H1 (cell line): ENCODE results near the gene NUP210L. TPM values are rescaled to one million over a fixed set of nuclear protein-coding genes. Genes with fewer than 3 reads are reported as not detected.

ENCODE experiments used
- CTCF ChIA-PET: fragments of 300-600 bp; sonication (Branson Sonifier 250); formaldehyde crosslinking; loops from one replicate; lab custom pipeline; 2021; ENCODE audit not compliant: partially characterized antibody; lab: Charles Lee
- POLR2A ChIA-PET: fragments of 300-600 bp; sonication (Branson Sonifier 250); formaldehyde crosslinking; loops from one replicate; lab custom pipeline; 2021; ENCODE audit warnings: inconsistent platforms; ENCODE audit not compliant: partially characterized antibody; lab: Charles Lee
- DNase-seq, 2 experiments: peaks; one replicate each; pipeline versions ENCODE4 v3.0.0 to v3.0.0-alpha.2; 2010 to 2022; ENCODE audit warnings: low spot score in 2 of 2, low read depth in 1 of 2, mixed read lengths in 1 of 2
- FAIRE-seq: peaks from 2 replicates; lab custom pipeline; 2011; peaks lifted over from hg19 to GRCh38; lab: Jason Lieb, UNC
- H2AFZ ChIP-seq: 2 replicates; pipeline ENCODE4 v1.8.1; 2012; ENCODE audit warnings: low read length, inconsistent platforms
- H2AK5ac ChIP-seq: 2 replicates; pipeline ENCODE4 v1.6.1; 2013; ENCODE audit warnings: low read depth, low read length
- H2BK120ac ChIP-seq: replicated peaks from 2 replicates; pipeline ENCODE3; 2013; ENCODE audit warnings: low read depth, low read length, inconsistent platforms
- H2BK12ac ChIP-seq: 2 replicates; pipeline ENCODE4 v1.6.1; 2013; ENCODE audit warnings: low read depth, low read length
- H2BK15ac ChIP-seq: 2 replicates; pipeline ENCODE4 v1.6.1; 2013; ENCODE audit warnings: low read length
- H2BK20ac ChIP-seq: 2 replicates; pipeline ENCODE4 v1.6.1; 2013; ENCODE audit warnings: low read length
- H2BK5ac ChIP-seq: 2 replicates; pipeline ENCODE4 v1.6.1; 2013; ENCODE audit warnings: low read depth, low read length
- H3K14ac ChIP-seq: 2 replicates; pipeline ENCODE4 v1.6.1; 2013; ENCODE audit warnings: inconsistent platforms; ENCODE audit not compliant: insufficient read length
- H3K18ac ChIP-seq: 2 replicates; pipeline ENCODE4 v1.6.1; 2013; ENCODE audit warnings: low read length; ENCODE audit errors: extremely low read depth
- H3K23ac ChIP-seq: 2 replicates; pipeline ENCODE4 v1.6.1; 2013; ENCODE audit warnings: inconsistent platforms; ENCODE audit not compliant: insufficient read length
- H3K23me2 ChIP-seq: 2 replicates; pipeline ENCODE4 v1.6.1; 2013; ENCODE audit warnings: low read depth, low read length
- H3K27ac ChIP-seq: 2 replicates; pipeline ENCODE4 v1.6.1; 2011; ENCODE audit warnings: low read depth, low read length, inconsistent platforms
- H3K27me3 ChIP-seq, 4 experiments: replicated peaks in 1 of 4; 1 replicate in 1 of 4; 2 replicates in 3 of 4; pipeline versions ENCODE4 v1.6.1 to v1.8.1; 2011 to 2013; ENCODE audit warnings: low read length in 3 of 4, mild to moderate bottlenecking in 3 of 4, inconsistent platforms in 2 of 4, mixed read lengths in 2 of 4, moderate library complexity in 1 of 4; ENCODE audit not compliant: control insufficient read depth in 3 of 4, insufficient read depth in 3 of 4; ENCODE audit errors: extremely low read depth in 1 of 4
- H3K36me3 ChIP-seq, 4 experiments: 2 replicates each; pipeline versions ENCODE4 v1.6.1 to v1.8.1; 2011 to 2013; ENCODE audit warnings: mild to moderate bottlenecking in 4 of 4, low read length in 3 of 4, moderate library complexity in 2 of 4, control low read depth in 1 of 4, inconsistent platforms in 1 of 4; ENCODE audit not compliant: insufficient read depth in 4 of 4, control insufficient read depth in 2 of 4
- H3K4ac ChIP-seq: replicated peaks from 2 replicates; pipeline ENCODE3; 2013; ENCODE audit warnings: low read length, low read depth, mixed read lengths, inconsistent platforms; ENCODE audit not compliant: insufficient read length
- H3K4me1 ChIP-seq, 4 experiments: replicated peaks in 1 of 4; 1 replicate in 1 of 4; 2 replicates in 3 of 4; pipeline versions ENCODE4 v1.6.1 to v1.8.1; 2011 to 2013; ENCODE audit warnings: low read length in 3 of 4, inconsistent platforms in 2 of 4, mixed read lengths in 1 of 4; ENCODE audit not compliant: insufficient read depth in 4 of 4, control insufficient read depth in 3 of 4
- H3K4me2 ChIP-seq, 2 experiments: 2 replicates each; pipeline versions ENCODE4 v1.6.1 to v1.8.1; 2011 to 2013; ENCODE audit warnings: low read depth in 2 of 2, low read length in 2 of 2, control low read depth in 1 of 2, inconsistent platforms in 1 of 2, mild to moderate bottlenecking in 1 of 2; ENCODE audit not compliant: insufficient read depth in 1 of 2
- H3K4me3 ChIP-seq, 4 experiments: fragments of 200-600, 300-600 bp in 1 of 4; sonication (generic), shearing (Covaris generic), sonication (Bioruptor Twin) in 1 of 4; 2 replicates each; pipeline versions ENCODE4 v1.5.1 to v1.8.1; 2011 to 2016; ENCODE audit warnings: low read length in 4 of 4, low read depth in 3 of 4, control low read depth in 2 of 4, inconsistent platforms in 2 of 4, mild to moderate bottlenecking in 2 of 4, mixed read lengths in 1 of 4, moderate library complexity in 1 of 4; ENCODE audit not compliant: insufficient read depth in 2 of 4; ENCODE audit errors: extremely low read depth in 1 of 4
- H3K56ac ChIP-seq: replicated peaks from 2 replicates; pipeline ENCODE3; 2013; ENCODE audit warnings: low read depth, mild to moderate bottlenecking, mixed read lengths, low read length, inconsistent platforms; ENCODE audit not compliant: insufficient read length
- H3K79me1 ChIP-seq: 2 replicates; pipeline ENCODE4 v1.6.1; 2013; ENCODE audit warnings: low read depth, low read length, control low read depth
- H3K79me2 ChIP-seq, 2 experiments: 2 replicates each; pipeline versions ENCODE4 v1.6.1 to v1.8.1; 2012 to 2013; ENCODE audit warnings: low read length in 2 of 2, mild to moderate bottlenecking in 2 of 2, inconsistent platforms in 1 of 2; ENCODE audit not compliant: insufficient read depth in 2 of 2, control insufficient read depth in 1 of 2
- H3K9ac ChIP-seq, 4 experiments: replicated peaks in 1 of 4; 1 replicate in 1 of 4; 2 replicates in 3 of 4; pipeline versions ENCODE4 v1.6.1 to v1.8.1; 2011 to 2013; ENCODE audit warnings: low read depth in 3 of 4, low read length in 3 of 4, control low read depth in 2 of 4, mild to moderate bottlenecking in 2 of 4, moderate library complexity in 2 of 4, inconsistent platforms in 1 of 4; ENCODE audit errors: extremely low read depth in 1 of 4
- H3K9me3 ChIP-seq, 2 experiments: 2 replicates each; pipeline versions ENCODE4 v1.6.1 to v1.8.1; 2012 to 2013; ENCODE audit warnings: mild to moderate bottlenecking in 2 of 2, moderate library complexity in 2 of 2, control low read depth in 1 of 2, inconsistent platforms in 1 of 2, low read depth in 1 of 2, low read length in 1 of 2, mixed read lengths in 1 of 2; ENCODE audit not compliant: insufficient read depth in 2 of 2
- H4K20me1 ChIP-seq, 2 experiments: replicated peaks in 1 of 2; 2 replicates each; pipeline versions ENCODE3 to v1.8.1; 2011 to 2013; ENCODE audit warnings: inconsistent platforms in 2 of 2, low read length in 2 of 2, mild to moderate bottlenecking in 1 of 2; ENCODE audit not compliant: insufficient read depth in 2 of 2, control insufficient read depth in 1 of 2
- H4K5ac ChIP-seq: 2 replicates; pipeline ENCODE4 v1.6.1; 2013; ENCODE audit warnings: low read length, low read depth, mixed read lengths, inconsistent platforms; ENCODE audit not compliant: insufficient read length
- H4K8ac ChIP-seq: 2 replicates; pipeline ENCODE4 v1.8.0; 2013; ENCODE audit warnings: mild to moderate bottlenecking, moderate library complexity, low read length, inconsistent platforms; ENCODE audit not compliant: insufficient read depth; ENCODE audit errors: extremely low read depth
- H4K91ac ChIP-seq: replicated peaks from 2 replicates; pipeline ENCODE3; 2013; ENCODE audit warnings: low read length, mixed read lengths, inconsistent platforms; ENCODE audit not compliant: insufficient read length
- NRF1 ChIP-seq: IDR thresholded peaks from 2 replicates; pipeline ENCODE4 v1.6.1; 2011; ENCODE audit warnings: mild to moderate bottlenecking, low read depth, low read length, improper control_type of control experiment
- SIRT6 ChIP-seq: IDR thresholded peaks from one replicate; pipeline ENCODE4 v1.7.1; 2012; ENCODE audit warnings: low read length, inconsistent platforms
- TAF7 ChIP-seq: optimal IDR thresholded peaks from 2 replicates; pipeline ENCODE3; 2011; ENCODE audit warnings: low read depth, mild to moderate bottlenecking, inconsistent platforms, low read length, moderate library complexity, borderline replicate concordance
- WGBS, 2 experiments: shearing (Covaris generic) in 1 of 2; methylation state at CpG; one replicate each; pipeline versions ENCODE4 v1.1.6 to v1.1.7; 2013 to 2015; ENCODE audit warnings: low lambda C conversion rate in 2 of 2, mixed read lengths in 2 of 2, inconsistent platforms in 1 of 2, low coverage in 1 of 2, missing lambda C conversion rate in 1 of 2; ENCODE audit not compliant: insufficient replicate concordance in 2 of 2, insufficient coverage in 1 of 2, insufficient read length in 1 of 2; ENCODE audit errors: extremely low coverage in 1 of 2, missing lambda C conversion rate in 1 of 2; 5-methylcytosine and 5-hydroxymethylcytosine counted together
- polyA plus RNA-seq, 7 experiments: library from polyadenylated mRNA; depleted of rRNA in 3 of 7; stranded (reverse) in 5 of 7; unstranded in 2 of 7; fragments of >200 nt in 5 of 7; fragments of 200-250 nt in 2 of 7; gene quantifications; 1 replicate in 5 of 7; 2 replicates in 1 of 7; 4 replicates in 1 of 7; pipeline versions ENCODE4 v1.2.1 to v1.2.3, GENCODE V29; 2011 to 2013; ENCODE audit warnings: missing spikeins in 2 of 7, mixed read lengths in 2 of 7
- total RNA-seq: library from RNA; stranded (reverse); fragmentation: NEBNext Ultra II Directional; extraction: Animal tissue kit (Norgen Biotek cat#: 25700); gene quantifications from 2 replicates; pipeline ENCODE4 v1.2.1, GENCODE V29; 2021

The NUP210L gene
- total and polyA plus RNA-seq, 2 of the 8 experiments (the other 6 are each of a cell fraction or from before 2014, with no cell fraction given), result not detected

- Histone ChIP-seq H3K27me3 (no peaks in the 10 kb centered on the region), H4K91ac (no peak overlapping the region), H2BK12ac (no peak overlapping the region), H2BK20ac (no peak overlapping the region), H3K79me1 (no peaks in the 10 kb centered on the region), H2BK15ac (no peak overlapping the region), H3K4me1 (no peaks in the 10 kb centered on the region), H3K4me3 (no peak overlapping the region), H2AFZ (no peak overlapping the region), H4K20me1 (no peaks in the 10 kb centered on the region), H3K9ac (no peak overlapping the region), H2AK5ac (no peak overlapping the region), H4K8ac (no peak overlapping the region), H3K4me2 (no peak overlapping the region), H3K9me3 (no peaks in the 10 kb centered on the region), H3K14ac (no peak overlapping the region), H2BK120ac (no peak overlapping the region), H3K27ac (no peak overlapping the region), H2BK5ac (no peak overlapping the region), H4K5ac (no peak overlapping the region), H3K23me2 (no peaks in the 10 kb centered on the region), H3K4ac (no peak overlapping the region), H3K23ac (no peak overlapping the region), H3K18ac (no peak overlapping the region), H3K56ac (no peak overlapping the region), H3K79me2 (no peaks in the 10 kb centered on the region), H3K36me3 (no peaks in the 10 kb centered on the region)
- TF ChIP-seq TAF7 (no peak), NRF1 (no peak), SIRT6 (no peak)
- 96% methylated on average over 3 of the region's 3 CpGs; no CpG with 5 or more reads in 1 of the 2 experiments for WGBS, 2 experiments
- ChIA-PET POLR2A (interaction anchor here (1.0 kb wide), 1 partner anchor 39 kb away, joined by 3 read pairs; no protein-coding TSS in a partner anchor), CTCF (interaction anchor here (0.6 to 1.2 kb wide), 3 partner anchors 37 to 154 kb away, joined by 3 to 5 read pairs (median 3); no protein-coding TSS in a partner anchor)
- DNase-seq (no peak), FAIRE-seq (no peak)
These were observed 13.6 kb downstream of the NUP210L start for GRCh38 chr1:154141240-154141639.
